GM21576 (cell line): ENCODE results near the gene FBLN1.
"Not testable (repeated sequence)": the region's sequence is repeated elsewhere in the genome, so short reads cannot be mapped to it uniquely, and the experiment has no call there.

ENCODE experiments used
- ATAC-seq: cut with Tn5 transposase; IDR thresholded peaks from one replicate; pipeline ENCODE4 v1.9.1; 2021; ENCODE audit warnings: mild to moderate bottlenecking, moderate library complexity; ENCODE audit not compliant: unreplicated experiment

Gene FBLN1

GRCh38 chr22:45582955-45583320 lies 80.3 kb downstream of the FBLN1 start:
- no peak for ATAC-seq

DNA sequence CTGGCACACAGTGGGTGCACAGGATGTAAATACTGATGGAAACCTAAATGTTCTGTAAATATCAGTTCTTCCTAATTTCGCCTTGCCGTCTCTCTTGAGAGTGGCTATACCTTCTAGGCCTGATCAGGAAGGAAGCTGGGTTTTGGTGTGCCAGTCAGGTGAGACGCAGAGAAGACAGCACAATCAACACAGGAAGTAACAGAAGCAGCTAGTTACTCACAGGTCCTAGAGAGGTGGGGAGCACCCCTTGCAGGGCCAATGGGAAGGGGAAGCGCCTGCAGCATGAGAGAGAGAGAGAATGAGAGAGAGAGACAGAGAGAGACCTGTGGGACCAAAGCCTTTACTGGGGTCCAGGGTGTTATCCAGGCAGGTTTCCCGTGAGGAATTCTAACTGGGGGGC lies 80.8 kb downstream of the FBLN1 start:
- no peak for ATAC-seq

GRCh38 chr22:45584121-45584570 lies 81.5 kb downstream of the FBLN1 start:
- no peak for ATAC-seq

- no peak for ATAC-seq
Observed at GRCh38 chr22:45584621-45585436, 82.1 kb downstream of the FBLN1 start.

- ATAC-seq, result no peak
Observed at GRCh38 chr22:45585437-45585755, 82.7 kb downstream of the FBLN1 start.

GRCh38 chr22:45585946-45586540 lies 83.4 kb downstream of the FBLN1 start:
- no peak for ATAC-seq

- ATAC-seq, result no peak
Observed at GRCh38 chr22:45586651-45587405, 84.1 kb downstream of the FBLN1 start.

- no peak for ATAC-seq
Observed at GRCh38 chr22:45587638-45588505, 85.2 kb downstream of the FBLN1 start.

DNA sequence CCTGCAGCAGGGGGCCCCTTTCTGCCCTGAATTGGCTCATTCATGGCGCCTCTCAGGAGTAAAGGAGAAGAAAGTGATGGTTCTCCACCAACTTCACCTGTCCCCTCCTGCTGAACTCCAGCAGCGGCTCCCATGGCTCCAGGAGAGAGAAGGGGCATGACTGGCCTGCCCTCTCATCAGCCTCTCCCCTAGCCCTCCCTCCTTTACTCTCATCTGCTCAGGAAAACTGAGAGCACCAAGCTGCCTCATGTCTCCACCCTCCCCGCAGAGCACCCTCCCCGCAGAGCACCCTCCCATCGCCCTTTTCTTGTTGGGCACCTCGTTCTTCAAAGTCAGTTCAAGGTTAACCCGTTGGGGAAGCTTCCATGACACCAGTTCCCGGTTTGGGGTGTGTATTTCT lies 86.9 kb downstream of the FBLN1 start:
- no peak for ATAC-seq

DNA sequence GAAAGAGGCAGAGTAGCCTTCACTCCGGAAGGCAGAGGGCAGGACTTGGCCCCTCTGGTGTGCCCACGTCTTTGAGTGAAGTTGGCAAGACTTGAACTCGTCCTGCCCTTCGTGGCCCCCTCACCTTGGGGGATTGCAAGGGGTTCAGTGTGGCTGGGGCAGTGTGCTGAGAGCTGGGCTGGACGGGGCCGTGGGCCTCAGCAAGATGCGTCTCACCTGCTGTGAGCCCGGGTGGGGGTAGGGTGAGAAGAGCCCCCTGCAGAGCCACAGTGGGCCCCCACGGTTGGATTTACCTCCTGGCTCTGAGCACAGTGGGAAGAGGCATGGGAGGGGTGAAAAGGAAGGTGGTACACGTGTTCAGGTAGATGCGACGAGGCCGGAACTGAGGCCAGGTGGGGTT lies 87.6 kb downstream of the FBLN1 start:
- ATAC-seq, result no peak

GRCh38 chr22:45591633-45592213 lies 89.0 kb downstream of the FBLN1 start:
- ATAC-seq, result not testable (repeated sequence)

GRCh38 chr22:45594123-45594941 lies 91.6 kb downstream of the FBLN1 start:
- no peak for ATAC-seq

DNA sequence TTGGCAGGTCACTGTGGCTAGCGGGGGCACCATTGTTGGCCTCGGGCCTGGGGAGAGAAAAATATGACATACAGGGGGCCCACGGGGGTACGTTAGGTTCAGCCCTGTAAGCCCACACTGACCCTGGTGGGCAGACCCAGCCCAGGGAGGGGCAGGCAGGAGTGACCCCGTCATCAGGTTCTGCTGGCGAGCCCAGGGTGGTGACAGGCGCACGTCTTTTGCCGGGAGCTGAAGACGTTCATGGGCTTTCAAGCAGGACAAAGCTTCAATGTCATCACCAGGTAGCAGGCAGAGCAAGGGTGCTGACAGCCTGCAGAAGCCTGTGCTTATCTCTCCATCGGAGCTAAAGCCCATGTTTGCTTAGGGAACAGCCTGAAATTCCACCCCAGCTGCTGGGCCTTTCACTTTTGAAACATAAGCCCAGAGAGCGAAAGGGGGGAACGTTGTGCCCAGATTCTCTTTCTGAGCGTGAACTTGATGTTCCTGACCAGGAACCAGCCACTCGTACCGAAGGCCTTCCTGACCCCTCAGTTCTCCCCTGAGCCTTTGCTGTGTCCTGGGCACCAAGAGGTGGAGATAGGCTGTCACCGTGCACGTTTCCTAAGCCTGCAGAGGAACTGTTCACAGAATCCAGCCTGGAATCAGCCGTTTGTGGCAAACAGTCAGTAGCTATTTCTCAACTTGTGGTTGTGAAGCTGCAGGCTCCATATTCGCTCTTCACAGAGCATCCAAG lies 94.9 kb downstream of the FBLN1 start:
- ATAC-seq, result no peak

DNA sequence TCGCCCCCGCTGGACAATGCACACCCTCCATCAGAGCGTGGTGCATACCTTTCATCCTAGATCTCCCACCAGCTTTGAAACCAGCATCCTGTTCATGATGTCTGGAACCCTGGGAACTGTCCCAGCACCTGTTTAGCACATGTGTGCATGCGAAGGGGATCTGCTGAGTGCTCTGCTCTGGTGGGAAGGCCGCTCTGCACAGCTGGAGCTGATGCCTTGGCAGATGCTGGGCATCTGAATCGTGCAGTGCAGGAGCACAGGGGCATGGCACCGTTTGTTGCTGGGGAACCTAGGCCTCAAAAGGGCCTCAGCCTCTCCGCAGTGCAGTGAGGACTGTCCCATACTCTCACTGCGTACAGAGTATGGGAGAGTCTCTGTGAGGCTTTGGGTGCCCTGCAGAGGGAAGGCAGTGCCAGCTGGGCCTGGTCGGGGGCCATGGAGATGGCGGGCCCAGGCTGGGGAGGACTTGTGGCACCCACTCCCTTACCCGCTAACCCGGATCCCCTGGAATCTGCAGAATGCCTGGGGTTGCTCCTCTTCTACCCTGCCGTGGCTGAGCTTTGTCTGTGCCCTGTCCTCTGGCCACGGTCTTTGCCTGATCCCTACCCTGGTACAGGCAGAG lies 96.0 kb downstream of the FBLN1 start:
- ATAC-seq, result no peak

GRCh38 chr22:45599836-45600577 lies 97.3 kb downstream of the FBLN1 start:
- no peak for ATAC-seq

- ATAC-seq, result no peak
Observed at GRCh38 chr22:45600790-45601730, 98.4 kb downstream of the FBLN1 start.
